22Rv1 (cell line): ENCODE results near the gene UGT2B15.

Source experiments
- ZFX ChIP-seq: fragments of 450-650 bp; IDR thresholded peaks from 2 replicates; pipeline ENCODE4 v1.6.1; 2017; ENCODE audit warnings: antibody characterized with exemption, borderline replicate concordance
- TF ChIP-seq, protein P1 (sequence below): fragments of 450-650 bp; IDR thresholded peaks from 2 replicates; pipeline ENCODE4 v1.5.1; 2017; ENCODE audit warnings: mild to moderate bottlenecking

DNA sequence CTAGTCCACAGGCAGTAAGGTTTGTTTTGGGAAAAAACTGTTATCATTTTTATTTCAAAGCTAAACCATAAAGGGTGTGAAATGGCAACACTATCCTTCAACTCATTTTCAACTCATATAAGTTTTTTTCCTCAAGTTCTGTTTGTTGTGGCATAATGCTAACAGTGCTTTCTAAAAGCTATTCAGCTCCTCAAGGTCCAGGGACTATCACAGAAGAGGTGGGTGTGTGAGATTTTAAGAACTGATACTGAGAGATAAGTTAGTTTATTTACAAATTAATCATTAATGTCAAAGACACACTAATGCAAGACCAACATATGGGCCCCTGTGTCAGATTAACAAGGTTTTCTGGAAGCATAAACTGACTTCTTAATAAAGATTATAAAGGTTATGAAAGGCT lies 11.8 kb downstream of the UGT2B15 start:
- TF ChIP-seq, protein P1, sequence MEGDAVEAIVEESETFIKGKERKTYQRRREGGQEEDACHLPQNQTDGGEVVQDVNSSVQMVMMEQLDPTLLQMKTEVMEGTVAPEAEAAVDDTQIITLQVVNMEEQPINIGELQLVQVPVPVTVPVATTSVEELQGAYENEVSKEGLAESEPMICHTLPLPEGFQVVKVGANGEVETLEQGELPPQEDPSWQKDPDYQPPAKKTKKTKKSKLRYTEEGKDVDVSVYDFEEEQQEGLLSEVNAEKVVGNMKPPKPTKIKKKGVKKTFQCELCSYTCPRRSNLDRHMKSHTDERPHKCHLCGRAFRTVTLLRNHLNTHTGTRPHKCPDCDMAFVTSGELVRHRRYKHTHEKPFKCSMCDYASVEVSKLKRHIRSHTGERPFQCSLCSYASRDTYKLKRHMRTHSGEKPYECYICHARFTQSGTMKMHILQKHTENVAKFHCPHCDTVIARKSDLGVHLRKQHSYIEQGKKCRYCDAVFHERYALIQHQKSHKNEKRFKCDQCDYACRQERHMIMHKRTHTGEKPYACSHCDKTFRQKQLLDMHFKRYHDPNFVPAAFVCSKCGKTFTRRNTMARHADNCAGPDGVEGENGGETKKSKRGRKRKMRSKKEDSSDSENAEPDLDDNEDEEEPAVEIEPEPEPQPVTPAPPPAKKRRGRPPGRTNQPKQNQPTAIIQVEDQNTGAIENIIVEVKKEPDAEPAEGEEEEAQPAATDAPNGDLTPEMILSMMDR: no peak
- no peak for TF ChIP-seq ZFX
